ENCODE results near the gene UBALD1.

The UBALD1 gene

GRCh38 chr16:4624827-4625559 is 10.3 kb upstream of the UBALD1 start:
- no peak for TF ChIP-seq CTCF (IDR thresholded peaks at IDR 0.05; ENCODE audit: low read depth, low read length, missing control alignments)
- H3K4me3 ChIP-seq (replicated peaks; ENCODE audit: low read depth, low read length), result peak overlapping the region; percentile 92
- no peak for DNase-seq (ENCODE audit: extremely low read depth, low read depth)

GRCh38 chr16:4624015-4624826 is 9.5 kb upstream of the UBALD1 start, which contains the start of gene MGRN1:
Gene MGRN1 (plus strand): TSS chr16:4624826. CDS start chr16:4624961, 135 bp downstream.
- DNase-seq (ENCODE audit: extremely low read depth, low read depth), result peak; percentile 95
- peak; percentile 98 for TF ChIP-seq CTCF (IDR thresholded peaks at IDR 0.05; ENCODE audit: low read depth, low read length, missing control alignments)
- peak within 1 kb of the TSS; percentile 92 for H3K4me3 ChIP-seq (replicated peaks; ENCODE audit: low read depth, low read length)

GRCh38 chr16:4623593-4623992 is 8.9 kb upstream of the UBALD1 start:
- no peak for DNase-seq (ENCODE audit: extremely low read depth, low read depth)
- H3K4me3 ChIP-seq (replicated peaks; ENCODE audit: low read depth, low read length), result no peak overlapping the region
- no peak for TF ChIP-seq CTCF (IDR thresholded peaks at IDR 0.05; ENCODE audit: low read depth, low read length, missing control alignments)

GRCh38 chr16:4618645-4619418 is 4.1 kb upstream of the UBALD1 start:
- no peak overlapping the region for H3K4me3 ChIP-seq (replicated peaks; ENCODE audit: low read depth, low read length)
- no peak for TF ChIP-seq CTCF (IDR thresholded peaks at IDR 0.05; ENCODE audit: low read depth, low read length, missing control alignments)
- no peak for DNase-seq (ENCODE audit: extremely low read depth, low read depth)

GRCh38 chr16:4617880-4618279 is 3.2 kb upstream of the UBALD1 start:
- DNase-seq (ENCODE audit: extremely low read depth, low read depth), result no peak
- H3K4me3 ChIP-seq (replicated peaks; ENCODE audit: low read depth, low read length), result no peak overlapping the region

More at GRCh38 chr16:4617880-4618279, 3.2 kb upstream of the UBALD1 start:
- no peak for TF ChIP-seq CTCF (IDR thresholded peaks at IDR 0.05; ENCODE audit: low read depth, low read length, missing control alignments)
